ENCODE results near the gene MYOZ3. TPM values are rescaled to one million over a fixed set of nuclear protein-coding genes. Genes with fewer than 3 reads are reported as not detected.

The MYOZ3 gene
- total and polyA plus RNA-seq, 10 of the 15 experiments (the other 5 are each of a cell fraction or from before 2014, with no cell fraction given) = 0.04 to 1.1 (median 0.10) TPM; not detected in 4

GRCh38 chr5:150642567-150642927 is 18.5 kb upstream of the MYOZ3 start (continued):
- TF ChIP-seq CUX1 (IDR thresholded peaks at IDR 0.05; ENCODE audit: insufficient replicate concordance, low read depth, low read length) = no peak
- TF ChIP-seq PRDM15 (CRISPR knock-in tag; IDR thresholded peaks at IDR 0.05) = no peak
- no peak for TF ChIP-seq USF1 (IDR thresholded peaks at IDR 0.05; ENCODE audit: borderline replicate concordance, extremely low read length, insufficient read depth, low read depth, low read length)
- TF ChIP-seq RCOR1 (conservative IDR thresholded peaks at IDR 0.05; ENCODE audit: low read depth, low read length) = no peak
- no peak for TF ChIP-seq SP1 (IDR thresholded peaks at IDR 0.05; ENCODE audit: low read depth, low read length)
- no peak for TF ChIP-seq NFXL1 (IDR thresholded peaks at IDR 0.05; ENCODE audit: borderline replicate concordance)
- TF ChIP-seq ZNF274 (IDR thresholded peaks at IDR 0.05; ENCODE audit: insufficient read depth, insufficient read length) = no peak
